Measurements from ENCODE around the gene EML2.
A peak's percentile ranks its signal among the peaks of the same experiment; 100 is the strongest.
"Not testable (repeated sequence)": the region's sequence is repeated elsewhere in the genome, so short reads cannot be mapped to it uniquely, and the experiment has no call there.

Gene EML2

GRCh38 chr19:45615795-45616703 is 23.1 kb downstream of the EML2 start:
- peak; percentile 61 to 86 (median 66) for DNase-seq (ENCODE audit: low read depth in 2 of 3, low spot score in 2 of 3)

- DNase-seq (ENCODE audit: low read depth in 2 of 3, low spot score in 2 of 3): not testable (repeated sequence)
Observed at GRCh38 chr19:45615056-45615455, 24.1 kb downstream of the EML2 start.

- DNase-seq (ENCODE audit: low read depth in 2 of 3, low spot score in 2 of 3): no peak
Observed at GRCh38 chr19:45613926-45614725, 25.1 kb downstream of the EML2 start.

GRCh38 chr19:45608948-45609347 is 30.2 kb downstream of the EML2 start:
- no peak for DNase-seq (ENCODE audit: low read depth in 2 of 3, low spot score in 2 of 3)

- DNase-seq (ENCODE audit: low read depth in 2 of 3, low spot score in 2 of 3): no peak
Observed at GRCh38 chr19:45607071-45608029, 31.8 kb downstream of the EML2 start.

- no peak for DNase-seq (ENCODE audit: low read depth in 2 of 3, low spot score in 2 of 3)
Observed at GRCh38 chr19:45601524-45602374, 37.4 kb downstream of the EML2 start, which contains the start of gene GPR4. TSS of gene GPR4 (minus strand) at chr19:45602212. CDS start at chr19:45591866, 10,346 bp downstream.

- DNase-seq (ENCODE audit: low read depth in 2 of 3, low spot score in 2 of 3): no peak
Observed at GRCh38 chr19:45601115-45601514, 38.1 kb downstream of the EML2 start.

GRCh38 chr19:45600340-45600885 is 38.8 kb downstream of the EML2 start:
- no peak for DNase-seq (ENCODE audit: low read depth in 2 of 3, low spot score in 2 of 3)

- no peak for DNase-seq (ENCODE audit: low read depth in 2 of 3, low spot score in 2 of 3)
Observed at GRCh38 chr19:45599286-45599685, 39.9 kb downstream of the EML2 start.

GRCh38 chr19:45598267-45599001 is 40.8 kb downstream of the EML2 start:
- no peak for DNase-seq (ENCODE audit: low read depth in 2 of 3, low spot score in 2 of 3)

GRCh38 chr19:45597425-45598111 is 41.6 kb downstream of the EML2 start:
- DNase-seq (ENCODE audit: low read depth in 2 of 3, low spot score in 2 of 3): no peak

- DNase-seq (ENCODE audit: low read depth in 2 of 3, low spot score in 2 of 3): no peak
Observed at GRCh38 chr19:45595814-45596213, 43.4 kb downstream of the EML2 start.

- no peak for DNase-seq (ENCODE audit: low read depth in 2 of 3, low spot score in 2 of 3)
Observed at GRCh38 chr19:45593520-45593919, 45.7 kb downstream of the EML2 start.

- no peak for DNase-seq (ENCODE audit: low read depth in 2 of 3, low spot score in 2 of 3)
Observed at GRCh38 chr19:45592366-45592765, 46.8 kb downstream of the EML2 start.

- DNase-seq (ENCODE audit: low read depth in 2 of 3, low spot score in 2 of 3): no peak
Observed at GRCh38 chr19:45591638-45592005, 47.6 kb downstream of the EML2 start.

GRCh38 chr19:45591004-45591637 is 48.1 kb downstream of the EML2 start:
- DNase-seq (ENCODE audit: low read depth in 2 of 3, low spot score in 2 of 3): no peak

GRCh38 chr19:45590300-45591003 is 48.7 kb downstream of the EML2 start:
- no peak for DNase-seq (ENCODE audit: low read depth in 2 of 3, low spot score in 2 of 3)

All from activated CD8-positive, alpha-beta memory T cell treated with anti-CD3 and anti-CD28 coated beads for 48 hours (primary cell).